ENCODE data around the gene DRAXIN. TPM values are rescaled to one million over a fixed set of nuclear protein-coding genes. Genes with fewer than 3 reads are reported as not detected.

The DRAXIN gene
- total RNA-seq, 1 experiment from 2014 or later = 20.5 TPM

- peak; percentile 68 for DNase-seq
Measured at GRCh38 chr1:11736746-11737639, 45.5 kb downstream of the DRAXIN start.

More at GRCh38 chr1:11736746-11737639, 45.5 kb downstream of the DRAXIN start:
- Histone ChIP-seq H3K4me2 (ENCODE audit: insufficient read depth, insufficient read length, low read length) (peak overlapping the region; percentile 61), H3K9me3 (ENCODE audit: control insufficient read depth, low read depth, low read length) (no peaks in the 10 kb centered on the region), H2BK15ac (ENCODE audit: low read depth, low read length) (no peak overlapping the region), H3K23me2 (ENCODE audit: insufficient read length, low read depth, low read length, poor library complexity, severe bottlenecking) (peaks cover 6% of the 10 kb centered on the region), H3K23ac (ENCODE audit: insufficient read length, low read depth, low read length) (no peak overlapping the region), H4K8ac (replicated peaks; ENCODE audit: insufficient read length, low read depth, low read length) (no peak overlapping the region), H3K27me3 (ENCODE audit: insufficient read depth, low read length) (no peaks in the 10 kb centered on the region), H3K14ac (ENCODE audit: insufficient read depth, low read length) (peak overlapping the region; percentile 7; the same call in 1 of the 2 replicates), H3K4ac (ENCODE audit: low read depth, low read length) (no peak overlapping the region), H4K91ac (ENCODE audit: insufficient read length, low read depth, low read length) (no peak overlapping the region), H2BK20ac (ENCODE audit: low read depth, low read length, poor library complexity, severe bottlenecking) (no peak overlapping the region), H4K5ac (ENCODE audit: insufficient read length, low read depth, low read length) (no peak overlapping the region), H3K27ac (ENCODE audit: insufficient read length, low read depth, low read length) (peak overlapping the region; percentile 2), H2BK12ac (ENCODE audit: insufficient read length, low read depth, low read length) (no peak overlapping the region), H2BK120ac (ENCODE audit: low read depth, low read length, poor library complexity, severe bottlenecking) (no peak overlapping the region), H3K79me2 (ENCODE audit: insufficient read depth, low read length) (no peaks in the 10 kb centered on the region), H2AFZ (ENCODE audit: low read length) (no peak overlapping the region), H3K9ac (ENCODE audit: extremely low read depth, insufficient read length, low read length) (peak overlapping the region; percentile 26), H4K20me1 (ENCODE audit: control insufficient read depth, insufficient read depth, insufficient read length) (no peaks in the 10 kb centered on the region), H3K18ac (ENCODE audit: insufficient read length, low read depth, low read length) (peak overlapping the region; percentile 2), H3T11ph (ENCODE audit: low read length) (no peak overlapping the region), H3K56ac (ENCODE audit: insufficient read length, low read depth, low read length) (no peak overlapping the region), H2BK5ac (ENCODE audit: insufficient read length, low read length) (no peak overlapping the region), H2AK5ac (ENCODE audit: insufficient read length, low read length) (no peak overlapping the region), H3K79me1 (ENCODE audit: insufficient read depth, low read depth, low read length, poor library complexity, severe bottlenecking) (no peaks in the 10 kb centered on the region), H3K4me1 (ENCODE audit: insufficient read depth, low read length) (peaks cover 4% of the 10 kb centered on the region; the same call in 1 of the 2 replicates)
- peaks cover 0 to 11% (median 0%) of the 10 kb centered on the region in 3 experiments; a peak in 4 of 7 replicates for H3K36me3 Mint-ChIP-seq (ENCODE audit: insufficient read depth in 1 of 3, low read depth in 3 of 3)
- no CpG with 5 or more reads among the region's 15 CpGs for WGBS (ENCODE audit: extremely low coverage, insufficient read length, low lambda C conversion rate)
- no peaks in the 10 kb centered on the region; the same call in 1 of the 2 replicates for H3K27me3 Mint-ChIP-seq (ENCODE audit: low read depth)
- no peaks in the 10 kb centered on the region for H3K9me3 Mint-ChIP-seq
- peak overlapping the region; percentile 89 to 97 for H3K4me3 Mint-ChIP-seq
- H3K27ac Mint-ChIP-seq = peak overlapping the region; percentile 91 to 92 (median 91)
- TF ChIP-seq, protein P1, sequence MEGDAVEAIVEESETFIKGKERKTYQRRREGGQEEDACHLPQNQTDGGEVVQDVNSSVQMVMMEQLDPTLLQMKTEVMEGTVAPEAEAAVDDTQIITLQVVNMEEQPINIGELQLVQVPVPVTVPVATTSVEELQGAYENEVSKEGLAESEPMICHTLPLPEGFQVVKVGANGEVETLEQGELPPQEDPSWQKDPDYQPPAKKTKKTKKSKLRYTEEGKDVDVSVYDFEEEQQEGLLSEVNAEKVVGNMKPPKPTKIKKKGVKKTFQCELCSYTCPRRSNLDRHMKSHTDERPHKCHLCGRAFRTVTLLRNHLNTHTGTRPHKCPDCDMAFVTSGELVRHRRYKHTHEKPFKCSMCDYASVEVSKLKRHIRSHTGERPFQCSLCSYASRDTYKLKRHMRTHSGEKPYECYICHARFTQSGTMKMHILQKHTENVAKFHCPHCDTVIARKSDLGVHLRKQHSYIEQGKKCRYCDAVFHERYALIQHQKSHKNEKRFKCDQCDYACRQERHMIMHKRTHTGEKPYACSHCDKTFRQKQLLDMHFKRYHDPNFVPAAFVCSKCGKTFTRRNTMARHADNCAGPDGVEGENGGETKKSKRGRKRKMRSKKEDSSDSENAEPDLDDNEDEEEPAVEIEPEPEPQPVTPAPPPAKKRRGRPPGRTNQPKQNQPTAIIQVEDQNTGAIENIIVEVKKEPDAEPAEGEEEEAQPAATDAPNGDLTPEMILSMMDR (conservative IDR thresholded peaks at IDR 0.05) = no peak
- H3K4me1 Mint-ChIP-seq = peaks cover 37 to 43% of the 10 kb centered on the region in 2 experiments

Data from H9 (cell line).